ENCODE measurements around the gene ZNF354C. TPM values are rescaled to one million over a fixed set of nuclear protein-coding genes. Genes with fewer than 3 reads are reported as not detected.
"Not testable (repeated sequence)": the region's sequence is repeated elsewhere in the genome, so short reads cannot be mapped to it uniquely, and the experiment has no call there.

ZNF354C gene
- total RNA-seq, 1 donor from 2014 or later = 8.1 TPM

- no peak overlapping the region for H3K4me3 Mint-ChIP-seq (ENCODE audit: low read depth)
- TF ChIP-seq CTCF (IDR thresholded peaks at IDR 0.05; ENCODE audit: unreplicated experiment) = no peak
- H3K4me1 Mint-ChIP-seq (ENCODE audit: low read depth) = no peaks in the 10 kb centered on the region
- peaks cover 79% of the 10 kb centered on the region for H3K36me3 Mint-ChIP-seq (ENCODE audit: insufficient read depth)
- H3K27ac Mint-ChIP-seq = no peak overlapping the region
- no peak for DNase-seq (ENCODE audit: low spot score, unreplicated experiment)
- no peaks in the 10 kb centered on the region for H3K27me3 Mint-ChIP-seq
- peaks cover 62% of the 10 kb centered on the region for H3K9me3 Mint-ChIP-seq (ENCODE audit: low read depth)
Observed at GRCh38 chr5:179065703-179066102, 5.5 kb downstream of the ZNF354C start.

GRCh38 chr5:179079165-179079987 lies 19.2 kb downstream of the ZNF354C start:
- DNase-seq (ENCODE audit: low spot score, unreplicated experiment) = no peak
- Mint-ChIP-seq H3K27ac (no peak overlapping the region), H3K9me3 (ENCODE audit: low read depth) (peaks cover 64% of the 10 kb centered on the region), H3K4me1 (ENCODE audit: low read depth) (no peaks in the 10 kb centered on the region), H3K27me3 (no peaks in the 10 kb centered on the region), H3K36me3 (ENCODE audit: insufficient read depth) (peaks cover 71% of the 10 kb centered on the region), H3K4me3 (ENCODE audit: low read depth) (no peak overlapping the region)
- no peak for TF ChIP-seq CTCF (IDR thresholded peaks at IDR 0.05; ENCODE audit: unreplicated experiment)

- Mint-ChIP-seq H3K27ac (no peak overlapping the region), H3K4me1 (ENCODE audit: low read depth) (no peaks in the 10 kb centered on the region), H3K27me3 (no peaks in the 10 kb centered on the region), H3K36me3 (ENCODE audit: insufficient read depth) (peaks cover 65% of the 10 kb centered on the region), H3K9me3 (ENCODE audit: low read depth) (peaks cover 64% of the 10 kb centered on the region), H3K4me3 (ENCODE audit: low read depth) (no peak overlapping the region)
- no peak for DNase-seq (ENCODE audit: low spot score, unreplicated experiment)
- no peak for TF ChIP-seq CTCF (IDR thresholded peaks at IDR 0.05; ENCODE audit: unreplicated experiment)
Observed at GRCh38 chr5:179080724-179081123, 20.6 kb downstream of the ZNF354C start.

DNA sequence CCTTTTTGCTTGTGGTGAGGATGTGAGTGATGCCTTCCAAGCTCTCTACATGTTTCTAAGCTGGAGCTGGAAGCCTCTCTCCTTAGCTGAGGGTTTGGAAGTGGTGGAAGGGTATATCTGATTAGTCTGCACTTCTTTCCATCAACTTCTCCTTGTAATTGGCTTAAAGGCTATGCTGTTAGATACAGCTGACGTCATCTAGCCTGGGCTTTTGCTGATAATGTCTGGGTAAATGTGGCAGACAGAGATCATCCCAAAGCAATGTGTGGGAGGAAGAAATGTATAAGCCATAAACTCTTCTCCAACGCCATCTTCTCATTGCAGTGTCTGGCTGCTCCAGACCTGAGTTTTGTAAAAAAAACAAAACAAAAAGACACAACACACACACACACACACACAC lies 29.3 kb downstream of the ZNF354C start:
- Mint-ChIP-seq H3K27me3 (no peaks in the 10 kb centered on the region), H3K4me3 (ENCODE audit: low read depth) (no peak overlapping the region), H3K9me3 (ENCODE audit: low read depth) (peaks cover 60% of the 10 kb centered on the region), H3K36me3 (ENCODE audit: insufficient read depth) (peaks cover 4% of the 10 kb centered on the region), H3K27ac (no peak overlapping the region), H3K4me1 (ENCODE audit: low read depth) (no peaks in the 10 kb centered on the region)
- TF ChIP-seq CTCF (IDR thresholded peaks at IDR 0.05; ENCODE audit: unreplicated experiment) = no peak
- no peak for DNase-seq (ENCODE audit: low spot score, unreplicated experiment)

DNA sequence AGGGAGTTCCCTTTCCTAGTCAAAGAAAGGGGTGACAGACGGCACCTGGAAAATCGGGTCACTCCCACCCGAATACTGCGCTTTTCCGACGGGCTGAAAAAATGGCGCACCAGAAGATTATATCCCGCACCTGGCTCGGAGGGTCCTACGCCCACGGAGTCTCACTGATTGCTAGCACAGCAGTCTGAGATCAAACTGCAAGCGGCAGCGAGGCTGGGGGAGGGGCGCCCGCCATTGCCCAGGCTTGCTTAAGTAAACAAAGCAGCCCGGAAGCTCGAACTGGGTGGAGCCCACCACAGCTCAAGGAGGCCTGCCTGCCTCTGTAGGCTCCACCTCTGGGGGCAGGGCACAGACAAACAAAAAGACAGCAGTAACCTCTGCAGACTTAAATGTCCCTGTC lies 41.1 kb downstream of the ZNF354C start:
- H3K4me1 Mint-ChIP-seq (ENCODE audit: low read depth); H3K4me3 Mint-ChIP-seq (ENCODE audit: low read depth); DNase-seq (ENCODE audit: low spot score, unreplicated experiment); H3K27ac Mint-ChIP-seq; H3K27me3 Mint-ChIP-seq; H3K36me3 Mint-ChIP-seq (ENCODE audit: insufficient read depth): not testable (repeated sequence)
- H3K9me3 Mint-ChIP-seq (ENCODE audit: low read depth) = peaks cover 24% of the 10 kb centered on the region

DNA sequence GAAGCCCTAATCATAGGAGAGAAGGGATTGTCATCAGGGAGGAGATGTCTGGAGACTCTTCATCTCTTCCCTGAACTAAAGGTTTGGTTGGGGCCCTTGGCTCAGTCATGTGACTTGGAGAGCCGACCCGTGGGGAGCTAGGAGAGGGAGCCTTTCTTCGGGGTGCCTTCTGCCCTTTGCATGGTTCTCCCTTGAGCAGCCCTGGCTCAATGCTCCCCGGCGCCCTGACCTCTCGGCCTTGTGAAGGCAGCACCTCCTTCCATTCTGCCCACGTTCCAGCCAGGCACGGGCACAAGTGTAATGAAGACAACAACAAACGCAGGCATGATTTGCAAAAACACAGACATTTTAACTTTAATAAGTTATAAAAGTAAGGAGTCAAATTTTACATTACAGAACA lies 50.4 kb downstream of the ZNF354C start:
- no peak for TF ChIP-seq CTCF (IDR thresholded peaks at IDR 0.05; ENCODE audit: unreplicated experiment)
- Mint-ChIP-seq H3K9me3 (ENCODE audit: low read depth) (peaks cover 51% of the 10 kb centered on the region), H3K4me3 (ENCODE audit: low read depth) (no peak overlapping the region), H3K36me3 (ENCODE audit: insufficient read depth) (peaks cover 2% of the 10 kb centered on the region), H3K27ac (no peak overlapping the region), H3K27me3 (no peaks in the 10 kb centered on the region), H3K4me1 (ENCODE audit: low read depth) (no peaks in the 10 kb centered on the region)
- DNase-seq (ENCODE audit: low spot score, unreplicated experiment) = no peak
